ENCODE data around the gene B4GALT2.

The B4GALT2 gene

GRCh38 chr1:44037154-44037553 is 58.1 kb downstream of the B4GALT2 start:
- ATAC-seq (ENCODE audit: insufficient read depth, low read depth) (no peak), DNase-seq (no peak)
- no peaks in the 10 kb centered on the region for H3K79me2 ChIP-seq (ENCODE audit: insufficient read depth, low read length)
- no peak overlapping the region for H3K27ac ChIP-seq (ENCODE audit: low read length)
- no peak overlapping the region for H3K9ac ChIP-seq (ENCODE audit: low read depth, low read length)
- no peaks in the 10 kb centered on the region for H3K36me3 ChIP-seq (ENCODE audit: insufficient read depth, low read length)
- no peaks in the 10 kb centered on the region for H3K27me3 ChIP-seq (ENCODE audit: insufficient read depth, low read length, poor library complexity)
- no peak overlapping the region for H3K4me3 ChIP-seq (ENCODE audit: low read depth in 1 of 2, low read length in 2 of 2)
- TF ChIP-seq CTCF (IDR thresholded peaks at IDR 0.05; ENCODE audit: borderline replicate concordance, extremely low read depth, low read length, poor library complexity, severe bottlenecking) (no peak), EZH2 (IDR thresholded peaks at IDR 0.05; ENCODE audit: borderline replicate concordance, low read depth, low read length, severe bottlenecking) (no peak)
- H3K4me1 ChIP-seq (ENCODE audit: insufficient read depth, low read length): no peaks in the 10 kb centered on the region
- no peaks in the 10 kb centered on the region; the same call in 1 of the 2 replicates for H4K20me1 ChIP-seq (ENCODE audit: insufficient read depth, low read length)
- no peaks in the 10 kb centered on the region for H3K9me3 ChIP-seq (ENCODE audit: insufficient read depth, low read length, severe bottlenecking)
- no peak overlapping the region for H3K4me2 ChIP-seq (ENCODE audit: insufficient read depth, low read length)
- H2AFZ ChIP-seq (ENCODE audit: low read depth, low read length): no peak overlapping the region

- Histone ChIP-seq H3K4me3 (ENCODE audit: low read depth in 1 of 2, low read length in 2 of 2) (no peak overlapping the region), H3K4me1 (ENCODE audit: insufficient read depth, low read length) (no peaks in the 10 kb centered on the region), H3K79me2 (ENCODE audit: insufficient read depth, low read length) (no peaks in the 10 kb centered on the region), H2AFZ (ENCODE audit: low read depth, low read length) (no peak overlapping the region), H3K9me3 (ENCODE audit: insufficient read depth, low read length, severe bottlenecking) (no peaks in the 10 kb centered on the region), H3K9ac (ENCODE audit: low read depth, low read length) (no peak overlapping the region), H3K36me3 (ENCODE audit: insufficient read depth, low read length) (no peaks in the 10 kb centered on the region), H4K20me1 (ENCODE audit: insufficient read depth, low read length) (no peaks in the 10 kb centered on the region; the same call in 1 of the 2 replicates), H3K27ac (ENCODE audit: low read length) (no peak overlapping the region), H3K27me3 (ENCODE audit: insufficient read depth, low read length, poor library complexity) (peaks cover 4% of the 10 kb centered on the region), H3K4me2 (ENCODE audit: insufficient read depth, low read length) (no peak overlapping the region)
- DNase-seq (no peak), ATAC-seq (ENCODE audit: insufficient read depth, low read depth) (no peak)
- TF ChIP-seq CTCF (IDR thresholded peaks at IDR 0.05; ENCODE audit: borderline replicate concordance, extremely low read depth, low read length, poor library complexity, severe bottlenecking): no peak
- no peak for TF ChIP-seq EZH2 (IDR thresholded peaks at IDR 0.05; ENCODE audit: borderline replicate concordance, low read depth, low read length, severe bottlenecking)
Observed at GRCh38 chr1:44038876-44039657, 60.1 kb downstream of the B4GALT2 start.

- H3K4me3 ChIP-seq (ENCODE audit: low read depth in 1 of 2, low read length in 2 of 2): no peak overlapping the region
- H3K36me3 ChIP-seq (ENCODE audit: insufficient read depth, low read length): no peaks in the 10 kb centered on the region
- H3K9ac ChIP-seq (ENCODE audit: low read depth, low read length): no peak overlapping the region
- no peak overlapping the region for H3K4me2 ChIP-seq (ENCODE audit: insufficient read depth, low read length)
- TF ChIP-seq EZH2 (IDR thresholded peaks at IDR 0.05; ENCODE audit: borderline replicate concordance, low read depth, low read length, severe bottlenecking) (no peak), CTCF (IDR thresholded peaks at IDR 0.05; ENCODE audit: borderline replicate concordance, extremely low read depth, low read length, poor library complexity, severe bottlenecking) (no peak)
- H2AFZ ChIP-seq (ENCODE audit: low read depth, low read length): no peak overlapping the region
- peaks cover 4% of the 10 kb centered on the region for H3K27me3 ChIP-seq (ENCODE audit: insufficient read depth, low read length, poor library complexity)
- H4K20me1 ChIP-seq (ENCODE audit: insufficient read depth, low read length): no peaks in the 10 kb centered on the region; the same call in 1 of the 2 replicates
- H3K27ac ChIP-seq (ENCODE audit: low read length): no peak overlapping the region
- DNase-seq: no peak
- no peak for ATAC-seq (ENCODE audit: insufficient read depth, low read depth)
- H3K79me2 ChIP-seq (ENCODE audit: insufficient read depth, low read length): no peaks in the 10 kb centered on the region
- no peaks in the 10 kb centered on the region for H3K4me1 ChIP-seq (ENCODE audit: insufficient read depth, low read length)
- H3K9me3 ChIP-seq (ENCODE audit: insufficient read depth, low read length, severe bottlenecking): no peaks in the 10 kb centered on the region
Observed at GRCh38 chr1:44040418-44040817, 61.4 kb downstream of the B4GALT2 start.

All from DND-41 (cell line).